ENCODE measurements around the gene MCF2L. TPM values are rescaled to one million over a fixed set of nuclear protein-coding genes. Genes with fewer than 3 reads are reported as not detected.

MCF2L gene
- total and polyA plus RNA-seq, 10 of the 15 experiments (the other 5 are each of a cell fraction or from before 2014, with no cell fraction given) = 0.06 to 1.1 (median 0.21) TPM; not detected in 2

DNA sequence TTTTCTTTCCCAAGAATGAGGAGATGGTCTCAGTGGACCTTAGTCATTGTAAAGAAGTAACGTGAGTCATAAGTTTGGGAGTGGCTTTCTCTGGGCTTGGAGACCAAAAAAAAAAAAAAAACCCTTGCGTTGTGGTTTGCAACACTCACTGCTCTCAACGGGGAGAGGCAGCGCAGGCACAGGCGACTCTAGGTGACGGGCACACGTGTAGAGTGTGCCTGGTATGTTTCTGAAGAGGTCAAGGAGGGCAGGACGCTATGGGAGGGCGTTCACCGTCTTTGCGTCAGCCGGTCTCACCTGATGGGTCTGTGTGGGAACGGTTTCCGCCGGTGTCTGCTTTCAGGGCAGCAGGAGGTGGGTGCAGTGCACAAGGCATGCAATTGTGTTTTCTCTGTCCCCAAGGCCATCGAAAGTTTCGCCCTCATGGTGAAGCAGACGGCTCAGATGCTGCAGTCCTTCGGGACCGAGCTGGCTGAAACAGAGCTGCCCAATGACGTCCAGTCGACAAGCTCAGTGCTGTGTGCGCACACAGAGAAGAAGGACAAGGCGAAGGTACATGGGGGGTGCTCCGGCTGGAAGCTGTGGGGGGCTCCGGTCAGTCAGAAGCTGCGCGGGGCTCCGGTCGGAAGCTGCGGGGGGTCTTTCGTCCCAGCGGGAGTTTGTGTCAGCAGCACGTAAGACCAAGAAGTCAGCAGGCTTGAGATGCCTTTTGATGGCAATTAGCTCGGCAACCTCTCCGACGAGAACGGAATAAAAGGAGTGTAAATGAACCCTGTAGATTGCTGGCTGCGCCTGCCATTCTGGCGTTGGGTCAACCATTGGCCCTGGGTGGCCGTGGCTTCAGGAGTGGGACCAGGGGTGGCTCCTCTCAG, 95.8 kb downstream of the MCF2L start:
- 58% methylated on average over 41 of the region's 41 CpGs for WGBS (ENCODE audit: insufficient coverage, insufficient replicate concordance, low lambda C conversion rate, missing lambda C conversion rate)
- no peak overlapping the region for H3K4me3 ChIP-seq
- H3K27me3 ChIP-seq (replicated peaks in 1 of 2; ENCODE audit: control insufficient read depth in 2 of 2, insufficient read depth in 2 of 2, low read length in 1 of 2) = no peaks in the 10 kb centered on the region
- H3K79me2 ChIP-seq (ENCODE audit: control insufficient read depth, insufficient read depth, low read length) = no peaks in the 10 kb centered on the region
- H3K4me1 ChIP-seq (ENCODE audit: control insufficient read depth, insufficient read depth, low read length) = no peaks in the 10 kb centered on the region
- CTCF ChIA-PET = no interaction called here
- DNase-seq (ENCODE audit: low read depth, low spot score) (no peak), ATAC-seq (no peak), FAIRE-seq (no peak)
- RAD21 ChIA-PET (ENCODE audit: unreplicated experiment) = no interaction called here
- H3K9me3 ChIP-seq (replicated peaks; ENCODE audit: control insufficient read depth, insufficient read depth, low read length) = no peaks in the 10 kb centered on the region
- SMC1A ChIA-PET (ENCODE audit: uncharacterized antibody, unreplicated experiment) = no interaction called here
- TF ChIP-seq STAT3 (IDR thresholded peaks at IDR 0.05; ENCODE audit: low read depth, low read length) (no peak), RFX5 (IDR thresholded peaks at IDR 0.05; ENCODE audit: low read depth, low read length) (no peak), JUNB (IDR thresholded peaks at IDR 0.05) (no peak), SP1 (IDR thresholded peaks at IDR 0.05; ENCODE audit: low read depth, low read length) (no peak), RELA (IDR thresholded peaks at IDR 0.05; ENCODE audit: borderline replicate concordance, partially characterized antibody) (no peak), KLF5 (IDR thresholded peaks at IDR 0.05; ENCODE audit: partially characterized antibody) (no peak), TCF12 (IDR thresholded peaks at IDR 0.05; ENCODE audit: low read depth, low read length) (no peak), FOS (IDR thresholded peaks at IDR 0.05; ENCODE audit: borderline replicate concordance, extremely low read depth, insufficient read length) (no peak)
- H3K36me3 ChIP-seq (ENCODE audit: control insufficient read depth in 2 of 2, insufficient read depth in 2 of 2, low read length in 1 of 2) = no peaks in the 10 kb centered on the region
- intact Hi-C loops (cut with micrococcal nuclease; ENCODE audit: unreplicated experiment) (no loop called here), in situ Hi-C loops (cut with MboI) (no loop called here)
- H2AFZ ChIP-seq (ENCODE audit: control insufficient read depth, low read depth, low read length) = no peak overlapping the region
- H3K27ac ChIP-seq (ENCODE audit: control insufficient read depth, insufficient read depth) = no peak overlapping the region
- BruUV-seq (replicated peaks) = no TSS peak
- H3K9ac ChIP-seq (ENCODE audit: control insufficient read depth, insufficient read depth, low read length) = no peak overlapping the region
- POLR2A ChIA-PET = no interaction called here
- H3K4me2 ChIP-seq (ENCODE audit: control insufficient read depth, insufficient read depth) = no peak overlapping the region
- H4K20me1 ChIP-seq (ENCODE audit: control insufficient read depth, insufficient read depth) = no peaks in the 10 kb centered on the region
